GM12878 (cell line): ENCODE measurements around the gene PPIL6. TPM values are rescaled to one million over a fixed set of nuclear protein-coding genes. Genes with fewer than 3 reads are reported as not detected.

Experiments used
- ATAC-seq: fragments of 200-7000 bp; cut with Tn5 transposase; 3 replicates; pipeline ENCODE4 v1.9.1; 2020; ENCODE audit warnings: mild to moderate bottlenecking, moderate library complexity
- BruUV-seq: library from RNA; stranded (reverse); fragments of 400-500 nt; replicated peaks from 2 replicates; lab custom pipeline; 2021; lab: Mats Ljungman, UMichigan
- CTCF ChIA-PET: fragments of 300-600 bp; sonication (Branson Sonifier 250); formaldehyde crosslinking; extraction: SDS; loops from one replicate; lab custom pipeline; 2021; ENCODE audit warnings: inconsistent platforms; lab: Yijun Ruan, JAX
- POLR2A ChIA-PET: fragments of 350-600 bp; formaldehyde crosslinking; extraction: SDS; loops from one replicate; lab custom pipeline; 2021; ENCODE audit warnings: inconsistent platforms; lab: Charles Lee
- RAD21 ChIA-PET: fragments of 300-600 bp; sonication (Branson Sonifier 250); formaldehyde crosslinking; loops from one replicate; lab custom pipeline; 2023; ENCODE audit warnings: antibody characterized with exemption; ENCODE audit not compliant: unreplicated experiment; lab: Charles Lee
- SMC1A ChIA-PET: fragments of 300-600 bp; sonication (Branson Sonifier 250); formaldehyde crosslinking; loops from one replicate; lab custom pipeline; 2023; ENCODE audit not compliant: unreplicated experiment, uncharacterized antibody; lab: Charles Lee
- DNase-seq: peaks from one replicate; pipeline ENCODE4 v3.0.0-alpha.2; 2011; ENCODE audit warnings: low read depth, low spot score
- FAIRE-seq: peaks from 3 replicates; lab custom pipeline; 2011; peaks lifted over from hg19 to GRCh38; lab: Jason Lieb, UNC
- H2AFZ ChIP-seq: 2 replicates; pipeline ENCODE4 v1.6.0; 2011; ENCODE audit warnings: low read depth, low read length, control low read depth; ENCODE audit not compliant: control insufficient read depth
- H3K27ac ChIP-seq: 2 replicates; pipeline ENCODE4 v1.5.1; 2011; ENCODE audit warnings: control low read depth; ENCODE audit not compliant: control insufficient read depth, insufficient read depth
- H3K27me3 ChIP-seq, 2 experiments: replicated peaks in 1 of 2; 2 replicates each; pipeline versions ENCODE4 v1.6.0 to v1.6.1; 2011; ENCODE audit warnings: low read length in 1 of 2; ENCODE audit not compliant: control insufficient read depth in 2 of 2, insufficient read depth in 2 of 2
- H3K36me3 ChIP-seq, 2 experiments: 2 replicates each; pipeline ENCODE4 v1.5.1; 2011; ENCODE audit warnings: low read length in 1 of 2; ENCODE audit not compliant: control insufficient read depth in 2 of 2, insufficient read depth in 2 of 2
- H3K4me1 ChIP-seq: 2 replicates; pipeline ENCODE4 v1.6.1; 2011; ENCODE audit warnings: mild to moderate bottlenecking, low read length, moderate library complexity, mixed read lengths; ENCODE audit not compliant: control insufficient read depth, insufficient read depth
- H3K4me2 ChIP-seq: 2 replicates; pipeline ENCODE4 v1.6.0; 2011; ENCODE audit warnings: control low read depth; ENCODE audit not compliant: control insufficient read depth, insufficient read depth
- H3K4me3 ChIP-seq: fragments of 200-600 bp; sonication (generic); 2 replicates; pipeline ENCODE4 v1.5.1; 2016
- H3K79me2 ChIP-seq: 2 replicates; pipeline ENCODE4 v1.6.0; 2011; ENCODE audit warnings: low read length; ENCODE audit not compliant: control insufficient read depth, insufficient read depth
- H3K9ac ChIP-seq: 2 replicates; pipeline ENCODE4 v1.8.0; 2011; ENCODE audit warnings: low read length, control low read depth, mixed read lengths; ENCODE audit not compliant: control insufficient read depth, insufficient read depth
- H3K9me3 ChIP-seq: replicated peaks from 3 replicates; pipeline ENCODE4 v1.5.1; 2011; ENCODE audit warnings: mild to moderate bottlenecking, low read length; ENCODE audit not compliant: control insufficient read depth, insufficient read depth
- H4K20me1 ChIP-seq: 2 replicates; pipeline ENCODE4 v1.6.0; 2011; ENCODE audit not compliant: control insufficient read depth, insufficient read depth
- CREM ChIP-seq: IDR thresholded peaks from 2 replicates; pipeline ENCODE4 v1.6.1; 2014; ENCODE audit warnings: antibody characterized with exemption, low read depth
- IKZF1 ChIP-seq: fragments of 450-650 bp; conservative IDR thresholded peaks from 2 replicates; pipeline ENCODE4 v1.6.1; 2017; ENCODE audit warnings: antibody characterized with exemption, mild to moderate bottlenecking
- IRF3 ChIP-seq: fragments of 450-650 bp; IDR thresholded peaks from 2 replicates; pipeline ENCODE4 v1.6.1; 2014; ENCODE audit warnings: mild to moderate bottlenecking
- NR2F1 ChIP-seq: fragments of 450-650 bp; conservative IDR thresholded peaks from 2 replicates; pipeline ENCODE4 v1.6.1; 2017; ENCODE audit warnings: mild to moderate bottlenecking
- WGBS: methylation state at CpG from one replicate; pipeline ENCODE4 v1.1.6; 2016; ENCODE audit warnings: low lambda C conversion rate; ENCODE audit not compliant: insufficient replicate concordance, insufficient coverage; ENCODE audit errors: missing lambda C conversion rate; 5-methylcytosine and 5-hydroxymethylcytosine counted together
- in situ Hi-C: fragments of 300-500 bp; cut with MboI; formaldehyde crosslinking; loops from 9 replicates; pipeline ENCODE4 v1.14.3; 2018; ENCODE audit warnings: mixed read lengths
- intact Hi-C: fragments of 100-400 bp; cut with micrococcal nuclease; formaldehyde crosslinking; loops from one replicate; pipeline ENCODE4 v1.14.2; 2022; ENCODE audit not compliant: unreplicated experiment
- polyA plus RNA-seq, 11 experiments: library from polyadenylated mRNA; depleted of rRNA in 4 of 11; unstranded in 6 of 11; stranded (reverse) in 5 of 11; fragments of >200 nt; fragmentation: Nextera tagmentation in 4 of 11; fragmentation: Illumina TruSeq in 1 of 11; extraction: Ambion mirVana in 4 of 11; extraction: Trizol in 1 of 11; gene quantifications; 1 replicate in 1 of 11; 2 replicates in 10 of 11; pipeline versions ENCODE4 v1.2.1 to v1.2.3, GENCODE V29; 2011 to 2016; ENCODE audit warnings: inconsistent platforms in 2 of 11, missing spikeins in 2 of 11, low read depth in 1 of 11
- total RNA-seq, 4 experiments: library from RNA; depleted of rRNA in 3 of 4; stranded (reverse); fragments of >200 nt in 3 of 4; fragmentation: Illumina TruSeq in 1 of 4; extraction: Trizol in 1 of 4; gene quantifications; 2 replicates each; pipeline versions ENCODE4 v1.2.1 to v1.2.3, GENCODE V29; 2013 to 2021

PPIL6 gene
- total and polyA plus RNA-seq, 10 of the 15 experiments (the other 5 are each of a cell fraction or from before 2014, with no cell fraction given), result 0.01 to 0.26 (median 0.12) TPM; not detected in 5

- no peak overlapping the region for H3K4me3 ChIP-seq
- SMC1A ChIA-PET, result interaction anchor here (0.6 to 3.0 kb wide), 4 partner anchors 8 to 100 kb away, joined by 3 to 16 read pairs (median 6); no protein-coding TSS in a partner anchor
- peaks cover 33% of the 10 kb centered on the region for H3K79me2 ChIP-seq
- peaks cover 12 to 24% of the 10 kb centered on the region in 2 experiments for H3K36me3 ChIP-seq
- in situ Hi-C loops (no loop called here), intact Hi-C loops (loop anchor here (10.0 kb wide), 1 partner anchor 714 kb away; the partner anchor contains the start of gene CDC40)
- POLR2A ChIA-PET, result interaction anchor here (0.6 to 1.0 kb wide), 2 partner anchors 15 to 105 kb away, joined by 3 to 4 read pairs; partner anchors contain the start of gene MICAL1
- DNase-seq (no peak), ATAC-seq (no peak), FAIRE-seq (no peak)
- 93% methylated on average over 5 of the region's 5 CpGs for WGBS
- H2AFZ ChIP-seq, result no peak overlapping the region
- H3K4me1 ChIP-seq, result peaks cover 28% of the 10 kb centered on the region
- no peaks in the 10 kb centered on the region for H3K9me3 ChIP-seq
- peak overlapping the region; percentile 62 for H3K27ac ChIP-seq
- RAD21 ChIA-PET, result interaction anchor here (1.8 to 2.5 kb wide), 2 partner anchors 11 to 20 kb away, joined by 6 to 12 read pairs; no protein-coding TSS in a partner anchor
- no TSS peak for BruUV-seq
- H3K27me3 ChIP-seq, result no peaks in the 10 kb centered on the region
- no peak overlapping the region for H3K4me2 ChIP-seq
- CTCF ChIA-PET, result interaction anchor here (1.7 to 3.0 kb wide), 5 partner anchors 8 to 17 kb away, joined by 5 to 13 read pairs (median 7); partner anchors contain the start of gene ZBTB24
- no peaks in the 10 kb centered on the region; the same call in 1 of the 2 replicates for H4K20me1 ChIP-seq
- peak; percentile 27; the same call in 1 of the 2 replicates for TF ChIP-seq NR2F1
- no peak for TF ChIP-seq IRF3
- TF ChIP-seq IKZF1, result 0 out of 2 replicates have a peak, but pooled peaks have one; percentile 10
- no peak for TF ChIP-seq CREM
- H3K9ac ChIP-seq, result no peak overlapping the region
Observed at GRCh38 chr6:109471105-109471810, 30.8 kb upstream of the PPIL6 start.
